Inferior parietal cortex (tissue), 1 donor: ENCODE results near the gene STXBP5L.
"Not testable (repeated sequence)": the region's sequence is repeated elsewhere in the genome, so short reads cannot be mapped to it uniquely, and the experiment has no call there.

Source experiments
- DNase-seq: peaks from one replicate; pipeline ENCODE4 v3.0.0-alpha.2; 2016; ENCODE audit errors: extremely low spot score

Gene STXBP5L

DNA sequence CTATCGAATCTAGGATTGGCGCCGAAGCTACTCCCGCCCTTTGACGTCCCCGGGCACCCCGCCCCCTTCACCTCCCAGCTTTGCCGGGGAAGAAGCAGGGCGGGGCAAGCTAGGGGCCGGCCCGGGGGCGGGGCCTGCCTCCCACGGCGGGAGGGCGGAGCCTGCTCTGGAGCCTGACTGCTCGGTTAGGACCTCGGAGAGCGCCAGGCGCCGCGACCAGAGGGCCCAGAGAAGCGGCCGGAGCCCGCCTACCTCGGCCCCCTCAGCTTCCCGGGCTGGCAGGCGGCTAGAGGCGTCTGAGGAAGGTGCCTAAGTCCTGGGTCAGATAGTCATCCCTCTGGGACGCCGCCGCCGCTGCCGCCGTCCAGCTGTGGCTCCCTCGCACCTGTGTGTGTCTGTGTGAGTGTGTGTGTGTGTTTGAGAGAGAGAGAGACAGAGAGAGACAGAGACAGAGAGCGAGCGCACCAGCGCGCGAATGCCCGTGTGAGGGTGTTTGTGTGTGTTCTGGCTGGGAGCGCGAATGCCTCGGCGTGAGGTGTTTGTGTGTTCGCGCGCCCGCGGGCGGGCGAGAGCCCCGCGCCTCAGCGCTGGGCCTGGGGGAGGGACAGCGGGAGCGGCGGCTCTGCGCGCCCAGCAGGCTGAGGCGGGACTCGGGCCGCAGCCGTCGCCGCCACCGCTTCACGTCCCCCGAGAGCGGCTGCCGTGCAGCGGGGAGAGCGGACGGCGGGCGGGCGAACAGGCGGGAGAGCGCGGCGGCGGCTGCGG, at the start of gene STXBP5L:
TSS of gene STXBP5L (plus strand) at position 176 of the 765 bp plus-strand sequence. CDS start 1,374 bp downstream, outside the sequence.
- peak; percentile 66 for DNase-seq

DNA sequence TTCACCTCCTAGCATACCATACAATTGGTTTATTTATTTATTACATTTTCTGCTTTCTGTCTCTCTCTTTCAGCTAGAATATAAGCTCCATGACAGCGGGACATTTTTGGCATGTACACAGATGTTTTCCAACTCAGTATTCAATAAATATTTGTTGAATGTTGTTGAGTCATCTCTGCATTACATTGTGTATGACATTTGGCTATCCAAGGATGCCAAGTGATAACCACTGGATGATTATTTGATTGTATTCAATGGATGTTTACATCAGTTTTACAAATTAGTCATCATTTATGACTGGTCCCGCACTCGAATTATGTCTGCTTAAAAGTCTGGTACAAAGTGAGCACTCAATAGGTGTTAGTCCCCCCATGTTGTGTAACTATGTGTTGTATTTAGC, 49.5 kb upstream of the STXBP5L start:
- no peak for DNase-seq

DNA sequence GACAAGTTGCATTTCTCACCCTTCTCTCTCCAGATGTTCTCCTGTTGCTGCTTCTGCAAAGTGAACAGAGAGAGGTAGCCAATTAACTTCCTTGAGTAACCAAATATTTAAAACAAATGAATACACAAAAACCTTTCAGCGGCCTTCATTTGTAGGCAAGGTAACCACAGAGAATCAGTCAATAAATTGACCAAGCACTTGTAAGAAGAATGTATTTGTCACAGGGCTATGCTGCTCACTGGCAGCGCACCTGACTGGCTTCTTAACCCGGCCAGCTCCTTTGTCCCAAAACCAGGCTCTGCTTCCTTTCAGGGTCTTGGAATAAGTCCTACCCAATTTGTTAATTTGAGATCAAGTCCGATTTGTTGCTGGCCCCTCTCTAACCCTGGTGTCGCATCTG, 43.5 kb upstream of the STXBP5L start:
- DNase-seq = no peak

DNA sequence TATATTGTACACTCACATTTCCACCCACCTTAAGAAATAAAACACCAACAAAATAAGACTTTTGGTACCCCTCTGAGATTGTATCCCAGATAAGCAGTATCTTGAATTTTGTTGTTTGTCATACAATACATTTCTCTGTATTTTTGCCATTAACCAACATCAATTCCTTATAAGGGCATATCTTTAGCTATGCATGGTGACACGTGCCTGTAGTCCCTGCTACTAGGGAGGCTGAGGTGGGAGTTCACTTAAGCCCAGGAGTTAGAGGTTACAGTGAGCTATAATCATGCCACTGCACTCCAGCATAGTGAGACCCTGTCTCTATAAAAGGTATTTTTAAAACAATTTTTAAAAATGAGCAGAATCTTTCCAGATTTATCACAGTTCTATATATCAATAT, 32.5 kb upstream of the STXBP5L start:
- DNase-seq = no peak

DNA sequence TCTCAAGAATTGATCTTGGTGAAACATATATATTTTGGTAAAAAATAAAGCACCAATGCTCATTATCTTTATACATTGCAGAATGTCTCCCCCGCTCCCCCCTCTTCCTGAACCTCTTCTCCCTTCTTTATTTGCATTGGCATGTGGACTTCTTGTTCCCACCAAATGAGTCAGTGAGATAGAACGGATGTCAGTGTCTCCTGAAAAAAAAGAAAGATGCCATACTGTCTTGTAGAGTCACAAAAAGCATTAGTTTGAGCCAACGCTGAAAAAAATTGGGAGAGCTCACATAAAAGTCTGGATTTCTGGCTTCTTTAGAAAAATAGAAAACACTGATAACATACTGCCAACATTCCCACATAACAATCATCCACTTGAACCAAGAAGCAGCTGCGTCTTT, 32.0 kb upstream of the STXBP5L start:
- no peak for DNase-seq

DNA sequence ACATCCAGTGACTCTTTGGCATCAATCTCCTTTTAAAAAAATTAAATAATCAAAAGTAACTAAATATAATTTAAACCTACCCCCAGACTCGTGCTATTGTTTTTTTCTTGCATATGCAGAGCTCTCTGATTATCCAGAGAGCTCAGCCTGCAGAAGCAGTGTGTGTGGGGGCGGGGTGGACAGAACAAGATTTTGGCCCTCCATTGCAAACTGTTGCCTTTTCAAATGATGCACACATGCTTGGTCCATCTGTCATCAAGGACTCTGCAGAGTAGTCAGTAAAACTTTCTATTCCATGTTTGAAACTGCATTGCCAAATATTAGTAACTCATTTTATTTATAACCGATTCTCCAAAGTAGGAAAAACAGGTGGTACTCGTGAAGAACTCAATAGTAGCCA, 28.6 kb upstream of the STXBP5L start:
- no peak for DNase-seq

DNA sequence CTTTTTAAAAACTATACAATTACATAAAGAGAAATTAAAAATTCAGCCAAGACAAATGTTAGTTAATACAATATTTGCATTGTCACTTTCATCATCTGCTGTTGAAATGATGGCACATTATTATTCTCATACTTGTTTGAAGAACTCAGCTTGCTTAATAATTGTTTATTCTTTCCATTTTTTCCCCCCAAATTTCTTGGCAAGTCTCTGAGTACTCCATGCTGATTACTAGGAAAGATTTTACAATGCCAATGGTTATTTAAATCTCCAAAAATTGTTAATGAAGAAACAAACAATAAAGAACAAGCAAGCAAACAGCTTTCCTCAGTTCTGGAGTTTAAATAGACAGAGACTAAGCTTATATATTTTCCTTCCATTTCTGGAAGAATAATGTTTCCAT, 15.1 kb upstream of the STXBP5L start:
- no peak for DNase-seq

DNA sequence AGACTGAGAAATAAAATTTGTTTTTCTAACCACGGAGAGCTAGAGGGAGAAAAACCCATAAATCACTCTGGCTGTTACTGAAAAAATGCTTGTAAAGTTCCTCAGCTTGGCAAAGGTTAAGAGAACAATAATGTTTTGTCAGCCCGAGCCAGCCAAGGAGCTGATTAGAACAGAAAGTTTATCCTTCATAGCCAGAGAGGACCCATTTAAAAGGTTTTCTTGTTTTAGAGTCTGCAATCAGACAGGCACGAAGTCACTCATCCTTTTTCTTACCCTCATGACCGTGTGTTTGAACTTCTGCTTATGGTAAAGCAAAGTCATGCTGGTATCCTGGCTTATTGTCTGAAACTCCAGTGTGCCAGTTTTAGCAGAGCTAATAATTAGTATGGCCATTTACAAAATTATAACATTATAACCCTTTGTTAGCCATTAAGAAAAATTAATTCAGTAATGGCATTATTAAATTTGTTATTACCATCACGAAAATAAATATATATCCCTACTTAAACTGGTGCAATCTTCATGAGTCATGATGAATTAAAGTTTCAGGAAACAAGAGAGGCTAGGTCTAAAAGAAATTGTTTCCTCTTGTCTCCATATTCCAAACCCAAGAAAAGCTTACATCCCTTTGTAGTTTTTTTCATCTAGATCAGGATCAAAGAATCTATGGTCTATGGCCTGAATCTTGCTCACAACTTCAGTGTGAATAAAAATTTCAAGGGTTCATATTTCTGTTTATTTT, 13.5 kb upstream of the STXBP5L start:
- no peak for DNase-seq

DNA sequence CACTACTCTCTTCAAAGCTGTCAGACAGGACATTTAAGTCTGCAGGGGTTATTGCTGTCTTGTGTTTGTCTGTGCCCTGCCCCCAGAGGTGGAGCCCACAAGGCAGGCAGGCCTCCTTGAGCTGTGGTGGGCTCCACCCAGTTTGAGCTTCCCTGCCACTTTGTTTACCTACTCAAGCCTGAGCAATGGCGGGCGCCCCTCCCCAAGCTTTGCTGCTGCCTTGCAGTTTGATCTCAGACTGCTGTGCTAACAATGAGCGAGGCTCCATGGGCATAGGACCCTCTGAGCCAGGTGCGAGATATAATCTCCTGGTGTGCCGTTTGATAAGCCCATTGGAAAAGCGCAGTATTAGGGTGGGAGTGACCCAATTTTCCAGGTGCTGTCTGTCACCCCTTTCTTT, 6.3 kb upstream of the STXBP5L start:
- DNase-seq = not testable (repeated sequence)

DNA sequence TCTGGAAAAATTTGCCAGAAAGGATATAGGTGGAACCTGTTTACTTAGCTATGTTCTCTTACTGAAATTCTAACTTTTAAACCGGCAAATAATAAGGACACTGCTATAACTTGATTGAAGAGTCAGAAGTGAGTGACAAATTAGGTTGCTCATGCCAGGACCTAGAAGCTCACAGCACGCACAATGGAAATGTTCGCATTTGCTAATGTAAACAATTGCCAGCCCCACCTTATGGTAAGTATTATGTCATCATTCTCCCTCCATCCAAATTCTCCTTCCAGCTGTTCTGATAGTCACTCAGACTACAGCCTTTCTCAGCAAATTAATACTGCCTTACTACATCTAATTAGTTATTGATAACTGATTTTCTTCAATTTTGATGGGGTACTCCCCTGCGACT, 4.8 kb upstream of the STXBP5L start:
- no peak for DNase-seq

DNA sequence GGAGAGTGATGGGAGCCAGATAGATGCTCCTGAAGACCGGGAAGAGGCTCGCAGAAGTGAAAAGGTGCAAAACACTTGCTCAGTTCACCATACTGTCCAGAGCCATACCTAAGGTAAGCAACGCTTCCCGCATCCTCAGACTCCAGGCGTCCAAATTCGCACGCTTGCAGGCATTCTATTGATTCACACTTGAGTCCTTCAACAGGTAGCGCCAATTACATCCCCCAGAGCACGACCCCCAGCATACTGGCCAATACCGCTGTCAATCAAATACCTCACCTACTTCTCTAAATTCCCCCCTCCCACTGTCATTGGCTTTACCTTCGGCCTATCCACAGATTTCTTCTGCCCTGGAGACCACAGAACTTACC, 361 bp upstream of the STXBP5L start:
- DNase-seq = no peak

DNA sequence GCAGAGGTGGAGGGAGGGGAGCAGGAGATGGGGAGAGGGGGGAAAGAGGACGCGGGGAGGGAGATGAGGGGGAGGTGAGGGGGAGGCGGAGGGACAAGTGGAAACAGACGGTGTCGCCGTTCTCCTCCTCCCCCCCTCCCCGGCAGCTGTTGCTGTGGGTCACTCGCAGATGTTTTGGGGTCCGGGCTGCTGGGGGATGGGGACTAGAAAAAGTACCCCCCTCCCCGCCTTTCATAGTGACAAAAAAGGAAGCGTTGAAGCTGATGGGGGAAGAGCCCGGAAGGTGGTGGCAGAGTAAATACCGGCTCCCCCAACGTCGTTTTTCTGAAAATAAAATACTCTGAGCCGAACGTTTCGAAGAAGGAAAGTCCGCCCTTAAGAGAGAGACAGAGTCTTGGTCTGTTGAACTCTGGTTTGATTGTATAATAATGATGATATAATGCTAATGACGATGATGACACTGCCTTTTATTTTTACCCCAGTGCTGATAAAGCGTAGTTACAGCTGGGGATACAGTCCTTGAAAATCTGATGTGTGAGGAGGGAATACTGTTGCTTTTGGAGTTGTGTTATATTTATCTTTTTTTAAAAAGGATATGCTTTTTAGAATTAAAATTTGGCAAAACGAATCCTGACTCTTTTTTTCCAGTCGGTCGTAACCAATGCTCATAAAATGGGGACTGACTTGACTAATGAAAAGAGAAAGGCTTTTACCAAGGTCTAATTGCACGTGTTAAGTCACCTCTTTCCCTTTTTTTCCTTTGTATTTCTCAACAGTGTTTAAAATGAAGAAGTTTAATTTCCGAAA, 993 bp downstream of the STXBP5L start:
- no peak for DNase-seq

DNA sequence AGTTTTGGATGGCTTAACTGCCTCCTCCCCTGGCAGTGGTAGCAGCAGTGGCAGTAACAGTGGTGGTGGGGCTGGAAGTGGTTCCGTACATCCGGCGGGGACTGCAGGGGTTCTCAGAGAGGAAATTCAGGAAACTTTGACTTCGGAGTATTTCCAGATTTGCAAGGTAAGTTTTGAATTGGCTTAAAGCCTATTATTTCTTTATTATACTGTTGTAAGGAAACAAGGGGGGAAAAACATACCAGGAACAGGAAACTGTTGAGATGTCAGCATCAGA, 1.5 kb downstream of the STXBP5L start:
- no peak for DNase-seq

DNA sequence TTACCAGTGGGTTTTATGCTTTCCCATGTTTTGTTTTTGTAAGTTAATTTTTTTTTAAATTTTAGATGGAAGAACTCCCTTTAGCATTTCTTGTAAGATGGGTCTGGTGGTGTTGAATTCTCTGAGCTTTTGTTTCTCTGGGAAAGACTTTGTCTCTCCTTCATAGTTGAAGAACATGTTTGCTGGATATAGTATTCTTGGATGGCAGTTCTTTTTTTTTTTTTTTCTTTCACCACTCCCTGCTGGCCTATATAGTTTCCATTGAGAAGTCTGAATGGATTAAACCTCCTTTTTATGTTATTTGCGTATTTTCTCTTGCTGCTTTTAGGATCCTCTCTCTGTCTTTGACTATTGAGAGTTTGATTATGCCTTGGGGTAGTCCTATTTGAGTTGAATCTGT, 18.1 kb downstream of the STXBP5L start:
- DNase-seq = no peak

DNA sequence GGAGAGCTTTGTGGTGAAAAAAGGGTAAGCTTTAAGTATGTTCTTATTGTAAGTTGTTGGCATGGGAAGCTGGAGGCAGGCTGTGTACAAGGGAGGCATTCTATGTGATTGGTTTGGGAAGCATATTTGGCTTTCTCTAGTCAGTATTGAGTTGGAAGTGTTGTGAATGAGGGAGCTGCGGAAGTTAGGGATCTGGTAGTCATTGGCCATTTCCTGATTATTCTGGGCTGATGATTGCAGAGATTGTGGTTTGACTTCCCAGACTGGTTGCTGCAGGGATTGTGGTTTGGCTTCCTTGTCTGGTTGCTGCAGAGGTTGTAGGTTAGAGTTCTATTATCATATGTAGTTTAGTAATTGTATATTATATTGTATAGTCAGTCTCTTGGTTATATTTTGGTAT, 21.0 kb downstream of the STXBP5L start:
- DNase-seq = no peak

DNA sequence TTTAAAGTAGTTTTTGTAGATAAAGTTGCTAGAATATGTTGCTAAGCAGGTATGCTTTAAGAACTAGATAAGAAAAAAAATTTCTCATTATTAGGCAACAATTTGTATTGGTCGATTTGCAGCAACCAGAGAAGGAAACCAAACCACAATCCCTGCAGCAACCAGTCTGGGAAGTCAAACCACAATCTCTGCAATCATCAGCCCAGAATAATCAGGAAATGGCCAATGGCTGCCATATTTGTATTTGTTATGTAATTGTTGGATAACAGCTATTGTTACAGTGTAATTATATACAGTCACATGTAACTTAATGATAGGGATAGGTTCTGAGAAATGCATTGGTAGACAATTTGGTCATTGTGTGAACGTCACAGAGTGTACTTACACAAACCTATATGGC, 23.6 kb downstream of the STXBP5L start:
- no peak for DNase-seq

DNA sequence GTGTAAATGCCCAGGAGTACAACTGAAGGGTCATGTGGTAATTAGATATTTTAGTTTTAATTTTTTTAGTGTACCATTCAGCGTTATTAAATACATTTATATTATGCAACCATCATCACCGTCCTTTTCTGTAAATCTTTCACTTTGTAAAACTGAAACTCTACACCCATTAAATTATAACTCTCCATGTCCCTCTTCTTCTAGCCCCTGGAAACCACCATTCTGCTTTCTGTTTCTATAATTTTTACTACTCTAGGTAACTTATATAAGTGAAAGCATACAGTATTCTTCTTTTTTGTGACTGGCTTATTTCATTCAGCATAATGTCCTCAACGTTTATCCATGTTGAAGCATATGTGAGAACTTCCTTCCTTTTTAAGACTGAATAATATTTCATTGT, 48.1 kb downstream of the STXBP5L start:
- no peak for DNase-seq

DNA sequence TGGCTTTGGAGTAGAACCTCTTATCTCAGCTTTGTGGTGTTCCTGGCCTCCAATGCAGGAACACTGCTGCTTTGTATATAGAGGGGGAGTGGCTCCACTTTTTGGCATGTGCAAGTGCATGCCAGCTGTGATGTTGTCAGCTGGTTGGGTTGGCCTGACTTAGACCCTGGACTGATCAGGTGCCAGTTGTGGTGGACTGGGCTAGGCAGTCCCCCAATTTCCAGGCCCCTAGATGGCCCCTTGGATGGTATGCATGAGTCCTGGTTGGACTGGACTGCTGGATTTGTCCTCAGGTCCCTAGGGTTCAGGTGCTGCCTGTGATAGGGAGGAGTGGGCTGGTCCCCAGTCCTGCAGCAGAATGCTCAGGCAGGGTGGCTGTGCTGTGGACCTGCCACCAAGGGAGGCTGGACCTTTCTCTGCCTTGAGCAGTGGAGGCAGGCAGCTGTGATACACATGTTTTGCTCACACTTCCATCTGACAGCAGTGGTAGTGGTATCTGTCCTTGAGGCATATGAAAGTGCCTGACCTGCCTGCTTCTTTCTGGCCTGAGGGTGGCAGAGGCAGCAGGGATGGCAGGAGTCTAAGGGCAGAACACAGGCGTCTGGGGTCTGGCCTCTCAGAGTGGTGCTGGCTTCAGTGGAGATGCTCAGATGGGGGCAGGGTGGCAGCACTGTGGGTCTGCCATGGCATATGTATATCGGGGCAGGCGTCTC, 74.8 kb downstream of the STXBP5L start:
- DNase-seq = no peak

DNA sequence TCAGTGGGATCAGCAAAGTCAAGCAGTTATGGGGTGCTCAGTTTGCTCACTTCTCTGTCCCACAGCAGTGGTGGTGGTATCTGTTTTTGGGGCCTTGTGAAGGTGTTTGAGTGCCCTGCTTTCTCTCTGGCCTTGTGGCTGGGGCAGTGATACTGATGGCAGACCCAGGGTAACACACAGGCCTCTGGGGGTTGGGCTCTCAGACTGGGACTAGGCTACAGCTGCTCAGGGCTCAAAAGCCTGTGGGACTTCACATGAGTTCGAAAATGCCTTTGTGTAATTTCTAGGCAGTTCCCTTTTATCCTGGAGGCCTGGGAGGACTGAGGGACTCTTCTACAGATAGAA, 75.3 kb downstream of the STXBP5L start:
- no peak for DNase-seq

DNA sequence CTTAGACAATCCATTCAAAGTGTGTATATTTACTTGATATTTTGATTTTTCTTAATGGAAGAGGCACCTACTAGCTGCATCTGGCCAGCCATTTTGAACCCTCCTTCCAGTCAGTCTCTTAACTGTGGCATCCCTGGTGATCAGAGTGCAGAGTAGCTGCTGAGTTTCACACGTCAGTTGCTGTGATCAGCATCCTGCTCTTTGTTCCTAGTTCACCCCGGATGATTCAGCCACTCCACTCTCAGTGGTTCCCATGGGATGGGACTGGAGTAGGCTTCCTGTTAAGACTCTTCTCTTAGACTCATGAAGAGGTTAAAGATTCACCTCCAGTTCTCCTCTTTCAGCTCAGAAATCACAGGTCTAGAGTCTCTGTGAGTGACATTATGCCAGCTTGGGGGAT, 75.8 kb downstream of the STXBP5L start:
- no peak for DNase-seq

DNA sequence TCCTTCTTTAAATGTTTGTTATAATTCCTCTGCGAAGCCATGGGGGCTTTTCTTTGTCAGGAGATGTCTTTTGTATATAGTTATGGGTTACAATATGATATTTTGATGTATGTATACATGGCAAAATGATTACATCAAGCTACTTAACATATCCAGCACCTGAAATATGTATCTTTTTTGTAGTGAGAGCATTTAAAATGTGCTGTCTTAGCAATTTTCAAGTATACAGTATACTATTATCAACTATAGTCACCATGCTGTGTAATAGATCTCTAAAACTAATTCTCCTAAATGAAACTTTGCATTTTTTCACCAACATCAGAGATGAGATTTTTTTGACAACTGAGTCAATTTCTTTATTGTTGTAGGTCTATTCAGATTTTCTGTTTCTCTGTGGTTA, 77.2 kb downstream of the STXBP5L start:
- no peak for DNase-seq

DNA sequence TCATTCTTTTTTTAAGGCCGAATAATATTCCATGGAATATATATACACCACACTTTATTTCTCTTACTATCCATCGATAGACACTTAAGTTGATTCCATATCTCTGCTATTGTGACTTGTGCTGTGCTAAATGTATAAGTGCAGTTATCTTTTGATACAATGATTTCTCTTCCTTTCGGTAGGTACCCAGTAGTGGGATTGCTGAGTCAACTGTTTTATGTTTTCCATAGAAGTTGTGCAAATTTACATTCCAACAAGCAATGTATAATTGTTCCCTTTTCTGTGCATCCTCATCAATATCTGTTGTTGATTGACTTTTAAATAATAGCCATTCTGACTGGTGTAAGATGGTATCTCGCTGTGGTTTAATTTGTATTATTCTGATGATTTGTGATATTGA, 81.0 kb downstream of the STXBP5L start:
- no peak for DNase-seq
